ENCODE data around the gene GALNT9.

DNA sequence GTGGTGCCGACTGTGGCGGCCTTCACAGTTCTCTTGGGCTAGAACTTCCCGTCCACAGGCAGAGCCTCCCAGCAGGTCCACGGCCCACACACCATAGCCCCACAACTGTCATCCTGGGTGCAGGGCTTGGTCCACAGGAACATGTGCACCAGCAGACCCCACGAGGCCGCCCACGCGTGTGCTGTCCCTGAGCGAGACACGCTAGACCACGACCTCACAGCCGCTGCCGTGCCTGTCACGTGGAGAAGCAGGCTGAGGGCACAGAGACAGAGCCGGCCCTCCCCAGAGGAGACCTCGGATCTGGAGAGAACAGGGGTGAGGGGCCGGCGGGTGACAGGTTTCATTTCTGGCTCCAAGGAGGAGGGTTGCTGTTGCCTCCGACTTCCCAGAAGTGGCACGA, 8.9 kb upstream of the GALNT9 start:
- TF ChIP-seq, protein P1, sequence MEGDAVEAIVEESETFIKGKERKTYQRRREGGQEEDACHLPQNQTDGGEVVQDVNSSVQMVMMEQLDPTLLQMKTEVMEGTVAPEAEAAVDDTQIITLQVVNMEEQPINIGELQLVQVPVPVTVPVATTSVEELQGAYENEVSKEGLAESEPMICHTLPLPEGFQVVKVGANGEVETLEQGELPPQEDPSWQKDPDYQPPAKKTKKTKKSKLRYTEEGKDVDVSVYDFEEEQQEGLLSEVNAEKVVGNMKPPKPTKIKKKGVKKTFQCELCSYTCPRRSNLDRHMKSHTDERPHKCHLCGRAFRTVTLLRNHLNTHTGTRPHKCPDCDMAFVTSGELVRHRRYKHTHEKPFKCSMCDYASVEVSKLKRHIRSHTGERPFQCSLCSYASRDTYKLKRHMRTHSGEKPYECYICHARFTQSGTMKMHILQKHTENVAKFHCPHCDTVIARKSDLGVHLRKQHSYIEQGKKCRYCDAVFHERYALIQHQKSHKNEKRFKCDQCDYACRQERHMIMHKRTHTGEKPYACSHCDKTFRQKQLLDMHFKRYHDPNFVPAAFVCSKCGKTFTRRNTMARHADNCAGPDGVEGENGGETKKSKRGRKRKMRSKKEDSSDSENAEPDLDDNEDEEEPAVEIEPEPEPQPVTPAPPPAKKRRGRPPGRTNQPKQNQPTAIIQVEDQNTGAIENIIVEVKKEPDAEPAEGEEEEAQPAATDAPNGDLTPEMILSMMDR (IDR thresholded peaks at IDR 0.05), result no peak
- no peak for TF ChIP-seq POLR2A (IDR thresholded peaks at IDR 0.05)

All from lower leg skin (tissue), 3 donors.